GM10266 (cell line): ENCODE results near the gene THAP9.
"Not testable (repeated sequence)": the region's sequence is repeated elsewhere in the genome, so short reads cannot be mapped to it uniquely, and the experiment has no call there.

Experiments used
- DNase-seq: peaks from one replicate; pipeline ENCODE4 v3.0.0; 2012; ENCODE audit errors: extremely low spot score
- TF ChIP-seq, protein P1 (sequence below): IDR thresholded peaks from 2 replicates; pipeline ENCODE4 v1.5.1; 2012; ENCODE audit warnings: mild to moderate bottlenecking, low read depth; ENCODE audit not compliant: control insufficient read depth, insufficient read depth; ENCODE audit errors: missing control alignments

Gene THAP9, protein sequence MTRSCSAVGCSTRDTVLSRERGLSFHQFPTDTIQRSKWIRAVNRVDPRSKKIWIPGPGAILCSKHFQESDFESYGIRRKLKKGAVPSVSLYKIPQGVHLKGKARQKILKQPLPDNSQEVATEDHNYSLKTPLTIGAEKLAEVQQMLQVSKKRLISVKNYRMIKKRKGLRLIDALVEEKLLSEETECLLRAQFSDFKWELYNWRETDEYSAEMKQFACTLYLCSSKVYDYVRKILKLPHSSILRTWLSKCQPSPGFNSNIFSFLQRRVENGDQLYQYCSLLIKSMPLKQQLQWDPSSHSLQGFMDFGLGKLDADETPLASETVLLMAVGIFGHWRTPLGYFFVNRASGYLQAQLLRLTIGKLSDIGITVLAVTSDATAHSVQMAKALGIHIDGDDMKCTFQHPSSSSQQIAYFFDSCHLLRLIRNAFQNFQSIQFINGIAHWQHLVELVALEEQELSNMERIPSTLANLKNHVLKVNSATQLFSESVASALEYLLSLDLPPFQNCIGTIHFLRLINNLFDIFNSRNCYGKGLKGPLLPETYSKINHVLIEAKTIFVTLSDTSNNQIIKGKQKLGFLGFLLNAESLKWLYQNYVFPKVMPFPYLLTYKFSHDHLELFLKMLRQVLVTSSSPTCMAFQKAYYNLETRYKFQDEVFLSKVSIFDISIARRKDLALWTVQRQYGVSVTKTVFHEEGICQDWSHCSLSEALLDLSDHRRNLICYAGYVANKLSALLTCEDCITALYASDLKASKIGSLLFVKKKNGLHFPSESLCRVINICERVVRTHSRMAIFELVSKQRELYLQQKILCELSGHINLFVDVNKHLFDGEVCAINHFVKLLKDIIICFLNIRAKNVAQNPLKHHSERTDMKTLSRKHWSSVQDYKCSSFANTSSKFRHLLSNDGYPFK

GRCh38 chr4:82900411-82901182 is at the start of gene THAP9:
Gene THAP9 (plus strand): TSS chr4:82900735. CDS start chr4:82900803, 68 bp downstream.
- peak; percentile 94 for DNase-seq
- TF ChIP-seq, protein P1, sequence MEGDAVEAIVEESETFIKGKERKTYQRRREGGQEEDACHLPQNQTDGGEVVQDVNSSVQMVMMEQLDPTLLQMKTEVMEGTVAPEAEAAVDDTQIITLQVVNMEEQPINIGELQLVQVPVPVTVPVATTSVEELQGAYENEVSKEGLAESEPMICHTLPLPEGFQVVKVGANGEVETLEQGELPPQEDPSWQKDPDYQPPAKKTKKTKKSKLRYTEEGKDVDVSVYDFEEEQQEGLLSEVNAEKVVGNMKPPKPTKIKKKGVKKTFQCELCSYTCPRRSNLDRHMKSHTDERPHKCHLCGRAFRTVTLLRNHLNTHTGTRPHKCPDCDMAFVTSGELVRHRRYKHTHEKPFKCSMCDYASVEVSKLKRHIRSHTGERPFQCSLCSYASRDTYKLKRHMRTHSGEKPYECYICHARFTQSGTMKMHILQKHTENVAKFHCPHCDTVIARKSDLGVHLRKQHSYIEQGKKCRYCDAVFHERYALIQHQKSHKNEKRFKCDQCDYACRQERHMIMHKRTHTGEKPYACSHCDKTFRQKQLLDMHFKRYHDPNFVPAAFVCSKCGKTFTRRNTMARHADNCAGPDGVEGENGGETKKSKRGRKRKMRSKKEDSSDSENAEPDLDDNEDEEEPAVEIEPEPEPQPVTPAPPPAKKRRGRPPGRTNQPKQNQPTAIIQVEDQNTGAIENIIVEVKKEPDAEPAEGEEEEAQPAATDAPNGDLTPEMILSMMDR = no peak

GRCh38 chr4:82851318-82851717 is 49.2 kb upstream of the THAP9 start:
- TF ChIP-seq, protein P1 = no peak
- no peak for DNase-seq

DNA sequence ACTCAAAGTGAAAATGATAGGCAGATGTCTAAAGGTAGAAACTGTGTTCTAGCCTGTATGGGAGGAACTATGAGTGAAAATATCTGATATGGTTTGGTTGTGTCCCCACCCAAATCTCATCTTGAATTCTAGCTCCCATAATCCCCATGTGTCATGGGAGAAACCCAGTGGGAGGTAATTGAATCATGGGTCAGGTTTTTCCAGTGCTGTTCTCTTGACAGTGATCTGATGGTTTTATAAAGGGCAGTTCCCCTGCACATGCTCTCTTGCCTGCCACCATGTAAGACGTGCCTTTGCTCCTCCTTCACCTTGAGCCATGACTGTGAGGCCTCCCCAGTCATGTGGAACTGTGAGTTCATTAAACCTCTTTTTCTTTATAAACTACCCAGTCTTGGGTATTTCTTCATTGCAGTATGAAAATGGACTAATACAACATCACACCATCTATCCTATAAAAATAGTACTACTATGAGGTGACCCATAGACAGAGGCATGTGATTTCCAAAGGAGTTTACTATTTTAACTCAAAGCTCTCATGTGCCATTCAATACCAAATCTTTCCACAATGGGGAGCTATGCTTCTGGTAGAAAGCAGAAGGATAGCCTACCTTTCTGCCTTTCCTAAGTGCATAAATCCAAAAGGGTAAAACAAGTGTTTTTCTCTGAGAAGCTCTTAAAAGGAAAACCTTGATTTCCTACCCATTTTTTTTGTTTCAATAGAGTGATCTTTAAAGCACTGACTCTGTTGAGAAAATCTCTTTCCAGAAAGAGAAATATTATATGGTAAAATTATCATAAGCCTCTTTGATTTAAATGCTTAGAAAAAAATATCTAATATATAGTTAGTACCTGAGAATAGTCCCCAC is 48.4 kb upstream of the THAP9 start:
- DNase-seq = no peak
- TF ChIP-seq, protein P1 = peak; percentile 30

DNA sequence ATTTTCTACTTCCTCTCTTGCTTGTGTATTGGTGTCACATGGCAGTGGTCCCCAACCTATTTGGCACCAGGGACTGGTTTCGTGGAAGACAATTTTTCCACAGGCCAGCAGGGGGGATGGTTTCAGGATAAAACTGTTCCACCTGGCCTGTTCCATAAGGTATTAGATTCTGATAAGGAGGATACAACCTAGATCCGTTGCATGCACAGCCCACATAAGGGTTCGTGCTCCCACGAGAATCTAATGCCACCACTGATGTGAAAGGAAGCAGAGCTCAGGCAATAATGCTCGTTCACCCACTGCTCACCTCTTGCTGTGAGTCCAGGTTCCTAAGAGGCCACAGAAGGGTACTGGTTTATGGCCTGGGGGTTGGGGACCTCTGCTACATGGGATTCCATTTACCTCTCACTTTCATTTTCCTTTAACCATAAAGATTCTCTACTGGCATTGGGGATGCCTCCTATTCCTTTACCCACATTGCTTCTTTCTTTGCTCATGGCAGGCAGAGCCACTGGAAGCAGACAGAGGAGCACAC is 47.7 kb upstream of the THAP9 start:
- DNase-seq = no peak
- TF ChIP-seq, protein P1 = no peak

- not testable (repeated sequence) for DNase-seq
These were observed 40.0 kb upstream of the THAP9 start for GRCh38 chr4:82860487-82860886.

DNA sequence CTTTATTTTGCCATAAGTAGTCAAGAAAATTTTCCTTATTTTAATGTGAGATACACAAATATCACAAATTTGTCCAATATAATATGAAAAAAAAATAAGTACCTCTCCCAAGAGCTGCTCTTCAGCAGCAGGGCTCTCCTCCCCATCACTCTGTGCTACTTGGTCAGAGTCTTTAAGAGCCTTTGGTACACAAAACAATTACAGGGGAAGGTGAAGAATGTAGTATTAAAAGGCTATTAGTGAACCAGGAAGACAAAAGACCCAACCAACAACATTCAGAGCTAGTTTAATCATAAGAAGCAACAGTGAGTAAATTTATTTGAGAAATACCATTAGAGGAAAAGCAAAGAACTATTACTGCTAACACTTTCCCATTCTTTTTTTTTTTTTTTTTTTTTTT is 39.0 kb upstream of the THAP9 start:
- TF ChIP-seq, protein P1 = no peak
- no peak for DNase-seq
